Ureter (tissue), 1 donor: ENCODE results near the gene TMEM221. TPM values are rescaled to one million over a fixed set of nuclear protein-coding genes. Genes with fewer than 3 reads are reported as not detected.
A peak's percentile ranks its signal among the peaks of the same experiment; 100 is the strongest.

Experiments
- DNase-seq: peaks from one replicate; pipeline ENCODE4 v3.0.0-alpha.2; 2020; ENCODE audit warnings: low spot score
- total RNA-seq: library from RNA; stranded (reverse); gene quantifications from one replicate; pipeline ENCODE4 v1.2.4, GENCODE V29; 2023
- donor health status: DM: yes; HTN: yes; CAD: no.

The TMEM221 gene
- total RNA-seq, 1 donor from 2014 or later: 0.31 TPM

GRCh38 chr19:17405250-17406045, 43.0 kb downstream of the TMEM221 start, which contains the start of gene BST2:
BST2 (minus strand) TSS chr19:17405630; CDS start chr19:17405575, 55 bp downstream.
- peak; percentile 61 for DNase-seq

GRCh38 chr19:17404621-17405249, 43.7 kb downstream of the TMEM221 start:
- DNase-seq: no peak

GRCh38 chr19:17404015-17404414, 44.5 kb downstream of the TMEM221 start:
- DNase-seq: no peak

- no peak for DNase-seq
These were observed 45.2 kb downstream of the TMEM221 start for GRCh38 chr19:17402982-17403855.

- DNase-seq: no peak
These were observed 46.8 kb downstream of the TMEM221 start for GRCh38 chr19:17401628-17402027.

GRCh38 chr19:17398902-17399527, 49.5 kb downstream of the TMEM221 start:
- no peak for DNase-seq

- no peak for DNase-seq
These were observed 53.5 kb downstream of the TMEM221 start for GRCh38 chr19:17394891-17395415.

GRCh38 chr19:17393914-17394313, 54.6 kb downstream of the TMEM221 start, which contains the start of gene CCDC194:
CCDC194 (minus strand) TSS chr19:17394196; CDS start chr19:17394158, 38 bp downstream.
- DNase-seq: no peak

- DNase-seq: no peak
These were observed 55.5 kb downstream of the TMEM221 start for GRCh38 chr19:17393002-17393401.

- no peak for DNase-seq
These were observed 56.9 kb downstream of the TMEM221 start for GRCh38 chr19:17391371-17392151.

- DNase-seq: peak; percentile 91
These were observed 57.6 kb downstream of the TMEM221 start for GRCh38 chr19:17390665-17391370.

- no peak for DNase-seq
These were observed 58.4 kb downstream of the TMEM221 start for GRCh38 chr19:17389957-17390664.

GRCh38 chr19:17389288-17389687, 59.2 kb downstream of the TMEM221 start:
- DNase-seq: no peak

GRCh38 chr19:17385878-17386611, 62.4 kb downstream of the TMEM221 start:
- DNase-seq: no peak
